Non-pigmented ciliary epithelial cell (primary cell): ENCODE measurements around the gene NCR1.
"Not testable (repeated sequence)": the region's sequence is repeated elsewhere in the genome, so short reads cannot be mapped to it uniquely, and the experiment has no call there.

ENCODE experiments used
- DNase-seq: peaks from one replicate; pipeline ENCODE4 v3.0.0-alpha.2; 2010; ENCODE audit warnings: low read depth

NCR1 gene

DNA sequence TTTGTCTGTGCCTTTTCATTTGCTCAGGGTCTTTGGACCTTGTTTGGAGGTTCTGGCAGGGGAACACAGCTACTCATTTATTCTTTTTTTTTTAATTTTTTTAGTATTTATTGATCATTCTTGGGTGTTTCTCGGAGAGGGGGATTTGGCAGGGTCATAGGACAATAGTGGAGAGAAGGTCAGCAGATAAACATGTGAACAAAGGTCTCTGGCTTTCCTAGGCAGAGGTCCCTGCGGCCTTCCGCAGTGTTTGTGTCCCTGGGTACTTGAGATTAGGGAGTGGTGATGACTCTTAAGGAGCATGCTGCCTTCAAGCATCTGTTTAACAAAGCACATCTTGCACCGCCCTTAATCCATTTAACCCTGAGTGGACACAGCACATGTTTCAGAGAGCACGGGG lies 2.0 kb downstream of the NCR1 start:
- DNase-seq = not testable (repeated sequence)

DNA sequence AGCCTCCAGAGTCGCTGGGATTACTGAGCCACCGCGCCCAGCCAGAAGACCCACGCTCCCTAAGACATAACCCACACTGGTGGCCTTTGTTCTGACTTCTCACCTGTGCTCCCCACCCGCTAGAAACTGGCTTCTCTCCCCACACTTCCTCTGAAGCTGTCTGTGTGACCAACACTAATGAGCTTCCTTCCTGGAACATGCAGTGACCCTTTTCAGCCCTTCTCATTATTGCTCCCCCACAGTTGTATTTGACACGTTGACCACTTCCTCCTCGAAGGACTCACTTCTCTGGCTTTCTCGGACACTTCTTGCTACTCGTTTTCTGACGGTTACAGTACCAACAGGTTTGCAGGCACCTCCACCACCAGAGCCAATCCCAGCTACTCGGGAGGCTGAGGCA lies 10.9 kb downstream of the NCR1 start:
- DNase-seq = no peak

DNA sequence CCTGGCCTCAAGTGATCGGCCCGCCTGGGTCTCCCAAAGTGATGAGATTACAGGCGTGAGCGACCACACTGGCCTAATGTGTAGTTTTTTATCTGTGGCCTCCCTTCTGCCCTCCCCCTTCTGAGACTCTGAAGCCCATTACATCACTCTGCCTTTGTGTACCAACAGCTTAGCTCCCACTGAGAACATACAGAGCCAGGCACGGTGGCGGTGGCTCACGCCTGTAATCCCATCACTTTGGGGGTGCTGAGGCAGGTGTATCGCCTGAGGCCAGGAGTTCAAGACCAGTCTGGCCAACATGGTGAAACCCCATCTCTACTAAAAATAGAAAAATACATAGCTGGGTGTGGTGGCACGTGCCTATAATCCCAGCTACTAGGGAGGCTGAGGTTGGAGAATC lies 12.6 kb downstream of the NCR1 start:
- DNase-seq = no peak

DNA sequence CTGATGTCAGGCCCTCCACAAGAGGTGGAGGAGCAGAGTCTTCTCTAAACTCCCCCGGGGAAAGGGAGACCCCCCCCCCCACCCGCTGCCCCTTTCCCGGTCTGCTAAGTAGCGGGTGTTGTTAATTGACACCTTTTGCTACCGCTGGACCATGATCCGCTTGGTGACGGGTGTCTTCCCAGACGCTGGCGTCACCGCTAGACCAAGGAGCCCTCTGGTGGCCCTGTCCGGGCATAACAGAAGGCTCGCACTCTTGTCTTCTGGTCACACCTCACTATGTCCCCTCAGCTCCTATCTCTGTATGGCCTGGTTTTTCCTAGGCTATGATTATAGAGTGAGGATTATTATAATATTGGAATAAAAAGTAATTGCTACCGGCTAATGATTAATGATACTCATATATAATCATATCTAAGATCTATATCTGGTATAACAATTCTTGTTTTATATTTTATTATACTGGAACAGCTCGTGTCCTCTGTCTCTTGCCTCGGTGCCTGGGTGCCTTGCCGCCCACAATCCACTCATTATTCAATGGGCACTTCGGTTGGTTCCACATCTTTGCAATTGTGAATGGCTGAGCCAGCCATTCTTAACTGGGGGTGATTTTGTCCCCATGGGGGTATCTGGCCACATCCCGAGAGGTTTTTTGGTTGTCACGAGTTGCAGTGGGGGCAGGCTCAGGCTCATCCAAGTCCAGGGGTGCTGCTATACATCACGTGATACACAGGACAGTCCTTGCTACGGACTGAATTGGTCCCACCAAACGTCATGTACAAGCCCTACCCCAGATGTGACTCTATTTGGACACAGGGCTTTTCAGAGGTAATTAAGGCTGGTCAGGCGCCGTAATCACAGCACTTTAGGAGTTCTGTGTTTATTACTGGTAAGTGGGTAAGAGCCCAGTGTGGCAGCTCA lies 14.0 kb downstream of the NCR1 start:
- not testable (repeated sequence) for DNase-seq

DNA sequence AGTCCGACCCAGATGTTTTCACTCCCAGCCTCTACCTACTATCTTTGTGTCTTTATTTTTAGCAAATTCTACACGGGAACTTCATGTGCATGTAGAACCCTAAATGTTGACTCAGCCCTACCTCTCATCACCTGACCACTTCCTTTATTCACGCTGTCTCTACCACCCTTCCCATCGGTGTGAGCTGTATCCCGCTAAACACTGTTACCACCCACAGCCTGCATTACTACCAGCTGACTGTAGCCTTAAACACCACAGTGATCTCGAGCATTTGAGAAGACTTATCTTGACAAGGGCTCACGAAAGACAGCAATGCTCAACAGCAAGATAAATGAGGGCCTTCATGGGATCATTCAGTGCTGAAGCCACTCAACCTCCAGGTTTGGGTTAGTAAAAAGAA lies 15.1 kb downstream of the NCR1 start:
- DNase-seq = no peak

DNA sequence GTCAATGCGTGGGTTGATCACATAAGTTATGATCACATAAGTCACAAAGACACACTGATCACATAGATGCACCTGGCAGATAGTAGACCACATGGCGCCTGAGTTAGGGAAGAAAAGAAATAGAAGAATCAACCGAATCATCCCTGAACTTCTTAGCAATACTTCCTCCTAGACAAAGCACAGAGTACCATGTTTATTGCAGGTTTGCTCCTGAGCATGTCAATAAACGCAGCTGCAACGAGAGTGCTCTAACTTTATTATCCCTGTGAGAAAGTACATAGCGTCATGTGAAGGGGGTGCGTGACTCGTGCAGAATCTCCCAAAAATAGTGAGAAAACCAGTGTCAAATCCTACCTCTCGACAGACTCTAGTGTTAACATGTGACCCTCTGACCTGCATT lies 17.3 kb downstream of the NCR1 start:
- no peak for DNase-seq

DNA sequence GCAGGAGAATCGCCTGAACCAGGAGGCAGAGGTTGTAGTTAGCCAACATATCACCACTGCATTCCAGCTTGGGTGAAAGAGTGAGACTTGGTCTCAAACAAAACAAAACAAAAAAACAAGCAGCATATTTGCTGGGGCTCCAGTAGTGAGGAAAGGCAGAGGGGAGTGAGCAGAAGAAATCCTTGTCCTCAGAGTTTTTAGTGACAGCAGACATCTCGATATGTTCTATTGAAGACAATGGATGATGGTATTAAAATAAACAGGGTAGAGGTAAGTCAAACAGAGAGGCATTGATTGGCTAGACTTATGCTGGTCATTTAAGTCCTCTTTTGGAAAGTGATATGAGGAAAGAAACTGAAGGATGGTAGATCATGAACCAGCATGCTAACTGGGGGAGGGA lies 22.4 kb downstream of the NCR1 start:
- DNase-seq = no peak

DNA sequence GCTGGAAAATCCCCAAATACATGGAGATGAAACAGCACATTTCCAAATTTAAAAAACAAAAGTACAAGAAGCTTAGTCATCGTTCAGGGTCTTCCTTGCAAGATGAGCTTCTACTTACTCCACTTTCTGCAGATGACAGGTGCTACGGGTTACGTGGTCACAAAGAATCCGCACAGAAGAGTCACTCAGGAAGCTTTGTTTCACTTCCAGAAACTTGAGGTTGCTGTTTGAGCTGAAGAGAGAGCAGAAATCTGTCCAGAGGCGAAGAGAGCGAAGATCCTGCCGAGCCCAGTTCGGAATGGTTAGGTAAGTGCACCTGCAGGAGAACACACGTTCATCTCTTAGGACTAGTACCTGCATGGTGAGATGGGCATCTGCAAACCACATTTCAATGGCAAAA lies 32.0 kb downstream of the NCR1 start:
- DNase-seq = no peak

DNA sequence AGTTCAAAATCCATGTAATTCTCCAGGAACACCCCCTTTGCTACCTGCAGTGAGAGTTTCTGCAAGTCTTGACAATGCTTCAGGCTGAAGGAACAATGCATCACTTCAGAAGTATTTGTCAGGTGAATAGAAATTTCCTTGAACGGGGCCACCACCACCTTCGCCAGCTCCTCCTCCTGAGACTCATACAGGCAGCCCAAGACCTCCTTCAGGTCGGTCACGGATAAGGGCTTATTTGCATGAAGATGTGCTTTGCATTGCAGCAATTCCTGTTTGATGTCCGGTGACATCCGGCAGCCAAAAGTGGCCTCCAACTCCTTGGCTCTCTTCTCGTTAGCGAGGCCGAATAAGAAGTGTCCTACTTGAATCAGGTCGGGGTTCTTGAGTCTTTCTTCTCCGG lies 33.0 kb downstream of the NCR1 start:
- DNase-seq = no peak

DNA sequence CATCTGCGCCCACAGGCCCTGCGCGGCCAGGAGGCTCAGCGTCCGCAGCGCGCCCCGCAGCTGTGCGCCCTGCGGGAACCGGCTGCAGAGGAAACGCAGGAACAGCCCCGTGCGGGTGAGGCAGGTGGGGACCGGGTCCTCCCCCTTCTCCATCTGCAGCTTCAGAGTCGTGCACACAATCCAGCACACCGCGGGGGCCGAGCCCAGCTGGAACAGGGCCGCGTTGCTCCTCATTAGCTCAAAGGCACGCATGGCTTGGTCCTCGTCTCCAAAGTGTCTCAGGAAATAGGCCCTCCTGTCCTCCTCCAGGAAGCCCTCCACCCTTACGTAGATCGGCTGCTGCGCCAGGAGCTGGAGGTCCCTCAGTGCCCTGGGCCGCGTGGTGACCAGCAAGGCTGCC lies 33.6 kb downstream of the NCR1 start:
- not testable (repeated sequence) for DNase-seq

DNA sequence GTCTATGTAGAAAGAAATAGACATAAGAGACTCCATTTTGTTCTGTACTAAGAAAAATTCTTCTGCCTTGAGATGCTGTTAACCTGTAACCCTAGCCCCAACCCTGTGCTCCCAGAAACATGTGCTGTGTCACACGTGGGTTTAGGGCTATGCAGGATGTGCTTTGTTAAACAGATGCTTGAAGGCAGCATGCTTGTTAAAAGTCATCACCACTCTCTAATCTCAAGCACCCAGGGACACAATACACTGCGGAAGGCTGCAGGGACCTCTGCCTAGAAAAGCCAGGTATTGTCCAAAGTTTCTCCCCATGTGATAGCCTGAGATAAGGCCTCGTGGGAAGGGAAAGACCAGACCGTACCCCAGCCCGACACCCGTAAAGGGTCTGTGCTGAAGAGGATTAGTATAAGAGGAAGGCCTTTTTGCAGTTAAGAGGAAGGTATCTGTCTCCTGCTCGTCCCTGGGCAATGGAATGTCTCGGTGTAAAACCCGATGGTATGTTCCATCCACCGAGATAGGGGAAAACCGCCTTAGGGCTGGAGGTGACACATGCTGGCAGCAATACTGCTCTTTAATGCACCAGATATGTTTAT lies 37.9 kb downstream of the NCR1 start:
- not testable (repeated sequence) for DNase-seq

DNA sequence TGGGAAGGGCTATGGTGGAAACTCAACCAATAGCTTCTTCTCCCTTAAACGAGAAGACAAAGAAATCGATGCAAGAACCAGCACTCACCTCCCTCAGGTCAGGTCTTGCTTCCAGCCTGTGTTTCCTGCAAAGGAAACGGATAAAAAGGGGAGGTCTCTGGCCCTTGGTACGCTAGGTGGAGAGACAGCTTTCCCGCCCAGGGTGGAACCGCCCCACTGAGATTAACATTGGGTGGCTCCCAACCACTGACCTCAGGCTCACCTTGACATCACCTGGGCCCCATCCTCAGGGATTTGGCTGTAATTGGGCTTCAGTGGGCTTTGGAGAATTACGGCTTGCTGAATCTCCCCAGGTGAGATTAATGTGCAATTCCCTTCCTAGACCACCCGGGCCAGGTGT lies 41.4 kb downstream of the NCR1 start, which contains the start of gene NLRP7:
NLRP7 (minus strand) TSS at position 150 of the 400 bp plus-strand sequence.
- no peak for DNase-seq

DNA sequence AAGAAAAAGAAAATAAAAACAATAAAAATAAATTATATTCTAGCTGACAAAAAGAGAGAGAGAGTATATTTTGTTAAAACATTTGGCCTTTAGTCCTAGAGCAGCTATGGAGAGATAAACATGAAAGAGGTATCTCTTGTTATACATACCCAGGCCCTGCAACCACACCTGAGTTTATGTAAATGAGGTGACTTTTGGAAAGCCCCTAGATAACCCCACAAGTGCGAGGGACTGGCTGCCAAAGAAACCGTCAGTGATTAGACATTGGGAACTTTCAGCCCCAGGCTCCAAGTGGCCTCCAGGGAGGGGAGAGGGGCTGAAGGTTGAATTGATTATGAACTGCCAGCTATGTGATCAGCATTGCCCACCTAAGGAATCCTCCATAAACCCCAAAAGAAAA lies 43.5 kb downstream of the NCR1 start:
- no peak for DNase-seq

DNA sequence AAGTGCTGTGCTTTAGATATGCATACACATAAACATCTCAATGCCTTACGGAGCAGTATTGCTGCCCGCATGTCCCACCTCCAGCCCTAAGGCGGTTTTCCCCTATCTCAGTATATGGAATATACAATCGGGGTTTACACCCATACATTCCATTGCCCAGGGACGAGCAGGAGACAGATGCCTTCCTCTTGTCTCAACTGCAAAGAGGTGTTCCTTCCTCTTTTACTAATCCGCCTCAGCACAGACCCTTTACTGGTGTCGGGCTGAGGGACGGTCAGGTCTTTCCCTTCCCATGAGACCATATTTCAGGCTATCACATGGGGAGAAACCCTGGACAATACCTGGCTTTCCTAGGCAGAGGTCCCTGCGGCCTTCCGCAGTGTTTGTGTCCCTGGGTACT lies 44.6 kb downstream of the NCR1 start:
- not testable (repeated sequence) for DNase-seq

DNA sequence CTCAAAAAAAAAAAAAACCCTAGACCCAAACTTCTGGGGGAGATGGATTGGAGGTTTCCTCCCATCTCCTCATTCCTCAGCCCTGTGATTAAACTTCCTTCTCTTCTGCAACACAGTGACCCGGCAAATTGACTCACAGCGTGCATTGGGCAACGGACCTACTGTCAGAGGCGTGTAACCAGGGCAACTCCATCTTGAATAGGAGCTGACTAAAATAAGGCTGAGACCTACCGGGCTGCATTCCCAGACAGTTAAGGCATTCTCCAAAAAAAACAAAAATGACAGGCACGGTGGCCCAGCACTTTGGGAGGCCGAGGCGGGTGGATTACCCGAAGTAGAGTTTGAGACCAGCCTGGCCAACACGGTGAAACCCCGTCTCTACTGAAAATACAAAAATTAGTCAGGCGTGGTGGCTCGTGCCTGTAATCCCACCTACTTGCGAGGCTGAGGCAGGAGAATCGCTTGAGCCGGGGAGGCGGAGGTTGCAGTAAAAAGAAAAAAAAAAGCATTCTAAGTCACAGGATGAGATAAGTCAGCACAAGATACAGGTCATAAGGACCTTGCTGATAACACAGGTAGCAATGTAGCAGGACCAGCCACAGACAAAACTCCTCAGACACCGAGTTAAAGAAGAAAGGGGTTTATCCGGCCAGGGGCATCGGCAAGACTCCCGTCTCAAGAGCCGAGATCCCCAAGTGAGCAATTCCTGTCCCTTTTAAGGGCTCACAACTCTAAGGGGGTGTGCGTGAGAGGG lies 46.8 kb downstream of the NCR1 start:
- peak; percentile 65 for DNase-seq

DNA sequence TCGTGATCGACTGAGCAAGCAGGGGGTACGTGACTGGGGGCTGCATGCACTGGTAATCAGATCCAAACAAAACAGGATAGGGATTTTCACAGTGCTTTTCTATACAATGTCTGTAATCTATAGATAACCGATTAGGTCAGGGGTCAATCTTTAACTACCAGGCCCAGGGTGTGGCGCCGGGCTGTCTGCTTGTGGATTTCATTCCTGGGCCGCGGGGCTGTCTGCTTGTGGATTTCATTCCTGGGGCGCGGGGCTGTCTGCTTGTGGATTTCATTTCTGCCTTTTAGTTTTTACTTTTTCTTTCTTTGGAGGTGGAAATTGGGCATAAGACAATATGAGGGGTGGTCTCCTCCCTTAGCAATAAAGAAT lies 47.4 kb downstream of the NCR1 start:
- DNase-seq = not testable (repeated sequence)

DNA sequence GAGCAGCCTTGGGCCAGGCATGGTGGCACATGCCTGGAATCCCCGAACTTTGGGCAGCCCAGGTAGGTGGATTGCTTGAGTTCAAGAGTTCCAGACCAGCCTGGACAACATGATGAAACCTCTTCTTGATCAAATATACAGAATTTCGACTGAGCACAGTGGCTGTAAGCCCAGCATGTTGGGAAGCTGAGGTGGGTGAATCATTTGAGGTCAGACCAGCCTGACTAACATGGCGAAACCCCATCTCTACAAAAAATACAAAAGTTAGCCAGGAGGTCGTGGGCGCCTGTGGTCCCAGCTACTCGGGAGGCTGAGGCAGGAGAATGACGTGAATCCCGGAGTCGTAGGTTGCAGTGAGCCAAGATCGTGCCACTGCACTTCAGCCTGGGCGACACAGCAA lies 49.4 kb downstream of the NCR1 start:
- DNase-seq = no peak

DNA sequence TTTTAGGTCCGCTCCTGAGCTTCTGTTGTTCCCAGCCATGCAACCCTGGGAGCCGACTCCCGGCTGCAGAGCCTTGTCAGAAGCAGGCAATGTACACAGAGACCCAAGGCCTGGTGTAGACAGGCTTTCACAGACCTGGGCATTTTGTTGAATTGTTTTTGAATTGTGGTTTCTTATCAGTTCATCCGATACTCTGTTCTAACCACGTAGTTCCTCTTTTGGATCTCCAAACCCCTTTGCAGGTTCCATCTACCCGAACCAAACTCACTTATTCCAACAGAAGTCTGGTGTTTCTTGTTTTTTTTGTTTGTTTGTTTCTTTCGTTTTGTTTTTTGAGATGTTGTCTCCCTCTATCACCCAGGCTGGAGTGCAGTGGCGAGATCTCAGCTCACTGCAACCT lies 53.9 kb downstream of the NCR1 start:
- no peak for DNase-seq
